Activated CD4-positive, alpha-beta memory T cell treated with anti-CD3 and anti-CD28 coated beads for 36 hours (primary cell): ENCODE results near the gene ANKRD63. TPM values are rescaled to one million over a fixed set of nuclear protein-coding genes. Genes with fewer than 3 reads are reported as not detected.

Experiments used
- CTCF ChIA-PET: fragments of 350-600 bp; sonication (Branson Sonifier 250); formaldehyde crosslinking; loops from one replicate; lab custom pipeline; 2021; ENCODE audit warnings: antibody characterized with exemption, inconsistent platforms; lab: Charles Lee
- POLR2A ChIA-PET: fragments of 350-600 bp; sonication (Branson Sonifier 250); formaldehyde crosslinking; loops from one replicate; lab custom pipeline; 2021; ENCODE audit warnings: antibody characterized with exemption; lab: Charles Lee
- DNase-seq: peaks from one replicate; pipeline ENCODE4 v3.0.0-alpha.2; 2020
- H3K27ac Mint-ChIP-seq: one replicate; pipeline ENCODE4 v1.8.0; 2021; ENCODE audit warnings: mixed read lengths
- H3K27me3 Mint-ChIP-seq: one replicate; pipeline ENCODE4 v1.8.0; 2021; ENCODE audit warnings: mixed read lengths
- H3K36me3 Mint-ChIP-seq: one replicate; pipeline ENCODE4 v1.8.0; 2021; ENCODE audit warnings: mixed read lengths
- H3K4me1 Mint-ChIP-seq: one replicate; pipeline ENCODE4 v1.8.0; 2021; ENCODE audit warnings: low read depth, mixed read lengths
- H3K4me3 Mint-ChIP-seq: one replicate; pipeline ENCODE4 v1.8.0; 2021; ENCODE audit warnings: mild to moderate bottlenecking, mixed read lengths
- H3K9me3 Mint-ChIP-seq: one replicate; pipeline ENCODE4 v1.8.0; 2021; ENCODE audit warnings: mixed read lengths
- intact Hi-C: fragments of 100-400 bp; cut with micrococcal nuclease; formaldehyde crosslinking; loops from one replicate; pipeline ENCODE4 v1.15.1; 2023
- total RNA-seq, 2 experiments: library from RNA; stranded (reverse); gene quantifications; one replicate each; pipeline ENCODE4 v1.2.3, GENCODE V29; 2021

The ANKRD63 gene
- total RNA-seq, 2 experiments from 2014 or later = not detected

- ChIA-PET CTCF (interaction anchor here (1.5 to 23.9 kb wide), 6 partner anchors 8 to 95 kb away, joined by 3 to 500 read pairs (median 68); partner anchors contain the start of genes ANKRD63, CCDC9B and INAFM2), POLR2A (no interaction called here)
- Mint-ChIP-seq H3K36me3 (no peaks in the 10 kb centered on the region), H3K27me3 (peaks cover 2% of the 10 kb centered on the region), H3K4me1 (peaks cover 26% of the 10 kb centered on the region), H3K9me3 (no peaks in the 10 kb centered on the region), H3K4me3 (no peak overlapping the region), H3K27ac (no peak overlapping the region)
- DNase-seq = no peak
- intact Hi-C loops = no loop called here
Measured at GRCh38 chr15:40312370-40313158, 29.7 kb upstream of the ANKRD63 start.

- Mint-ChIP-seq H3K4me3 (no peak overlapping the region), H3K9me3 (no peaks in the 10 kb centered on the region), H3K36me3 (no peaks in the 10 kb centered on the region), H3K27ac (no peak overlapping the region), H3K4me1 (peaks cover 33% of the 10 kb centered on the region), H3K27me3 (no peaks in the 10 kb centered on the region)
- intact Hi-C loops = loop anchor here (1.0 kb wide), 1 partner anchor 32 kb away; no protein-coding TSS in a partner anchor
- ChIA-PET POLR2A (interaction anchor here (0.8 kb wide), 1 partner anchor 8 kb away, joined by 3 read pairs; no protein-coding TSS in a partner anchor), CTCF (interaction anchor here (1.2 to 23.9 kb wide), 10 partner anchors 10 to 95 kb away, joined by 3 to 500 read pairs (median 20); partner anchors contain the start of genes ANKRD63, CCDC9B, INAFM2 and IVD)
- no peak for DNase-seq
Measured at GRCh38 chr15:40310993-40311392, 28.1 kb upstream of the ANKRD63 start.

GRCh38 chr15:40310001-40310959 lies 27.4 kb upstream of the ANKRD63 start:
- peak; percentile 85 for DNase-seq
- Mint-ChIP-seq H3K27me3 (no peaks in the 10 kb centered on the region), H3K4me1 (peaks cover 37% of the 10 kb centered on the region), H3K36me3 (no peaks in the 10 kb centered on the region), H3K9me3 (no peaks in the 10 kb centered on the region), H3K4me3 (peak overlapping the region; percentile 47), H3K27ac (peak overlapping the region; percentile 97)
- intact Hi-C loops = loop anchor here (1.0 kb wide), 1 partner anchor 31 kb away; no protein-coding TSS in a partner anchor
- POLR2A ChIA-PET = interaction anchor here (0.8 kb wide), 1 partner anchor 9 kb away, joined by 3 read pairs; no protein-coding TSS in a partner anchor
- CTCF ChIA-PET = interaction anchor here (0.7 to 23.9 kb wide), 21 partner anchors 9 to 265 kb away, joined by 3 to 500 read pairs (median 4); partner anchors contain the start of genes ANKRD63, BUB1B, CCDC9B and INAFM2

GRCh38 chr15:40309344-40309862 lies 26.5 kb upstream of the ANKRD63 start:
- CTCF ChIA-PET = interaction anchor here (0.7 to 23.9 kb wide), 23 partner anchors 8 to 264 kb away, joined by 3 to 500 read pairs (median 4); partner anchors contain the start of genes ANKRD63, BUB1B, CCDC9B and INAFM2
- no peak for DNase-seq

GRCh38 chr15:40307421-40308211 lies 24.8 kb upstream of the ANKRD63 start, which contains the start of gene PLCB2:
Gene PLCB2 (minus strand): TSS chr15:40307935. CDS start chr15:40307672, 263 bp downstream.
- ChIA-PET CTCF (interaction anchor here (0.6 to 23.9 kb wide), 28 partner anchors 9 to 262 kb away, joined by 3 to 500 read pairs (median 6); partner anchors contain the start of genes ANKRD63, BMF, CCDC9B and INAFM2), POLR2A (interaction anchor here (0.7 to 2.6 kb wide), 18 partner anchors 12 to 268 kb away, joined by 3 to 13 read pairs (median 3); partner anchors contain the start of genes BAHD1, INAFM2, IVD and SRP14)
- DNase-seq = peak; percentile 80
- peaks cover 29% of the 10 kb centered on the region for H3K4me1 Mint-ChIP-seq
- peaks cover 6% of the 10 kb centered on the region for H3K36me3 Mint-ChIP-seq
- H3K9me3 Mint-ChIP-seq = no peaks in the 10 kb centered on the region
- peak within 1 kb of the TSS; percentile 96 for H3K4me3 Mint-ChIP-seq
- intact Hi-C loops = loop anchor here (1.0 to 10.0 kb wide), 2 partner anchors 16 to 523 kb away; partner anchors contain the start of genes FSIP1 and INAFM2
- H3K27ac Mint-ChIP-seq = peak within 1 kb of the TSS; percentile 97
- no peaks in the 10 kb centered on the region for H3K27me3 Mint-ChIP-seq

More at GRCh38 chr15:40309344-40309862, 26.5 kb upstream of the ANKRD63 start:
- Mint-ChIP-seq H3K36me3 (no peaks in the 10 kb centered on the region), H3K27ac (peak overlapping the region; percentile 97), H3K9me3 (no peaks in the 10 kb centered on the region), H3K4me3 (peak overlapping the region; percentile 96), H3K27me3 (no peaks in the 10 kb centered on the region), H3K4me1 (peaks cover 37% of the 10 kb centered on the region)
- POLR2A ChIA-PET = no interaction called here
- intact Hi-C loops = loop anchor here (10.0 kb wide), 1 partner anchor 525 kb away; the partner anchor contains the start of gene FSIP1

GRCh38 chr15:40306908-40307307 lies 24.0 kb upstream of the ANKRD63 start:
- DNase-seq = peak; percentile 22
- Mint-ChIP-seq H3K27me3 (no peaks in the 10 kb centered on the region), H3K36me3 (peaks cover 9% of the 10 kb centered on the region), H3K4me3 (peak overlapping the region; percentile 96), H3K9me3 (no peaks in the 10 kb centered on the region), H3K27ac (peak overlapping the region; percentile 97), H3K4me1 (peaks cover 29% of the 10 kb centered on the region)
- CTCF ChIA-PET = interaction anchor here (0.6 to 23.9 kb wide), 21 partner anchors 12 to 261 kb away, joined by 3 to 500 read pairs (median 8); partner anchors contain the start of genes ANKRD63, BMF, CCDC9B and INAFM2
- intact Hi-C loops = loop anchor here (10.0 kb wide), 1 partner anchor 522 kb away; the partner anchor contains the start of gene FSIP1
- POLR2A ChIA-PET = interaction anchor here (0.5 to 2.6 kb wide), 8 partner anchors 16 to 1761 kb away, joined by 3 to 13 read pairs (median 4); partner anchors contain the start of genes BAHD1 and INAFM2

- intact Hi-C loops = loop anchor here (10.0 kb wide), 1 partner anchor 522 kb away; the partner anchor contains the start of gene FSIP1
- ChIA-PET POLR2A (interaction anchor here (0.5 to 2.6 kb wide), 4 partner anchors 16 to 1761 kb away, joined by 3 to 13 read pairs (median 4); partner anchors contain the start of gene INAFM2), CTCF (interaction anchor here (0.9 to 23.9 kb wide), 13 partner anchors 13 to 261 kb away, joined by 3 to 500 read pairs (median 12); partner anchors contain the start of genes ANKRD63, BMF, CCDC9B and INAFM2)
- no peaks in the 10 kb centered on the region for H3K27me3 Mint-ChIP-seq
- H3K9me3 Mint-ChIP-seq = no peaks in the 10 kb centered on the region
- H3K27ac Mint-ChIP-seq = peak overlapping the region; percentile 97
- peaks cover 29% of the 10 kb centered on the region for H3K4me1 Mint-ChIP-seq
- no peak for DNase-seq
- H3K4me3 Mint-ChIP-seq = peak overlapping the region; percentile 96
- peaks cover 15% of the 10 kb centered on the region for H3K36me3 Mint-ChIP-seq
Measured at GRCh38 chr15:40306371-40306770, 23.5 kb upstream of the ANKRD63 start.

- ChIA-PET CTCF (interaction anchor here (1.0 to 23.9 kb wide), 4 partner anchors 13 to 39 kb away, joined by 3 to 500 read pairs (median 54); partner anchors contain the start of gene CCDC9B), POLR2A (interaction anchor here (1.0 kb wide), 1 partner anchor 10 kb away, joined by 3 read pairs; no protein-coding TSS in a partner anchor)
- no peak for DNase-seq
- Mint-ChIP-seq H3K27ac (no peak overlapping the region), H3K4me3 (no peak overlapping the region), H3K4me1 (peaks cover 29% of the 10 kb centered on the region), H3K9me3 (peaks cover 5% of the 10 kb centered on the region), H3K27me3 (no peaks in the 10 kb centered on the region), H3K36me3 (peaks cover 23% of the 10 kb centered on the region)
- intact Hi-C loops = loop anchor here (10.0 kb wide), 1 partner anchor 520 kb away; the partner anchor contains the start of gene FSIP1
Measured at GRCh38 chr15:40305281-40305680, 22.4 kb upstream of the ANKRD63 start.

- no peak overlapping the region for H3K4me3 Mint-ChIP-seq
- DNase-seq = no peak
- H3K4me1 Mint-ChIP-seq = peaks cover 13% of the 10 kb centered on the region
- H3K27ac Mint-ChIP-seq = no peak overlapping the region
- POLR2A ChIA-PET = no interaction called here
- no peaks in the 10 kb centered on the region for H3K27me3 Mint-ChIP-seq
- peaks cover 8% of the 10 kb centered on the region for H3K9me3 Mint-ChIP-seq
- H3K36me3 Mint-ChIP-seq = peaks cover 37% of the 10 kb centered on the region
- intact Hi-C loops = loop anchor here (10.0 kb wide), 1 partner anchor 519 kb away; the partner anchor contains the start of gene FSIP1
- CTCF ChIA-PET = interaction anchor here (1.4 to 23.9 kb wide), 2 partner anchors 20 to 27 kb away, joined by 4 to 500 read pairs; partner anchors contain the start of gene INAFM2
Measured at GRCh38 chr15:40303576-40303975, 20.7 kb upstream of the ANKRD63 start.
